EH (cell line): ENCODE data around the gene MDM1.

Experiments used
- DNase-seq: peaks from one replicate; pipeline ENCODE4 v3.0.0-alpha.2; 2015; ENCODE audit warnings: low read depth

Gene MDM1

GRCh38 chr12:68321140-68321539 is 11.0 kb downstream of the MDM1 start:
- DNase-seq = no peak

DNA sequence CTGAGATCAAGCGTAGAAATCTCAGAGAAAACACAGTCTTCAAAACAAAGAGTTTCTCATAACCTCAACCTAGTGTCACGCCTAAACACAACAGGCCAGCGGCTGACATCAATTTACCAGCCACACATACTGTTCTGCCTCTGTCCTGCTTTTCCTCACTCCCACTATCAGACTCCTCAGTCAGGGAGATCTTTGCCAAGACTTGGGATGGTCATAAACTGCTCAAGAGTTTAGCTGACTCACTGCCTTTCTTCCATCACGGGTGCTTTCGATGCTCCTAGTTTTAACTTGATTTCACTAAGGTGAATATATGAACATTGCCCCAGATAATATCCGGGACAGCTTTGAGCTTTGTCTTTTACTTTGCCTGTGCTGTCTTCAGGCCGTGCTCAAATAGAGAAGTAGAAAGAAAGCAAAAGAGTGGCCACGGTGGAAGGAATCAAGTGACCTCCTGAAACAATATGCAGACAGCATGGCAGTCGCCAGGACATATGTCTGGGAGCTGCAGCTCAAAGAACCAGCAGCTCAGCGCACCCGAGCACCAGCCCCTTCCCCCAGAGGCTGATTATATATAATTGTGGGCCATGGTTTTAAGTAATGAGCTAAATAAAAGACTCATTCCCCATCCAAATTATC is 12.1 kb downstream of the MDM1 start:
- peak; percentile 85 for DNase-seq

- DNase-seq = peak; percentile 62
These were observed 15.0 kb downstream of the MDM1 start for GRCh38 chr12:68317047-68317667.

GRCh38 chr12:68310370-68310769 is 21.8 kb downstream of the MDM1 start:
- DNase-seq = peak; percentile 94

- DNase-seq = no peak
These were observed 25.6 kb downstream of the MDM1 start for GRCh38 chr12:68306564-68306963.

GRCh38 chr12:68305278-68305677 is 26.9 kb downstream of the MDM1 start:
- no peak for DNase-seq

DNA sequence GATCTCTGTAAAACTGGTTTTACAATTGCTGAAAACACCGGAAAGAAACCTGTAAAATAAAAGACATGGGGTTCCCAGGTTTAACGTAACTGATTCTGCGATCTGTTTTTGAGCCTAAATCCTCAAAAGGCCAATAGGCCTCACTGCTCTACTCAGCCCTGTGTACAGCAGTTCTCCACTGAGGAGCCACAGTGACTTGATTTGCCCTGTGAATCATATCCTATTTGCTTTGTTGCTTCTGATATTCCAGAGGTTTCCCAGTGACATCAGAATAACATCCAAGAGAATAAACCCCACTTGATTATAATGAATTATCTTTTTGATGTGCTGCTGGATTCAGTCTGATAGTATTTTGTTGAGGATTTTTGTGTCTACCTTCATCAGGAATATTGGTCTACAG is 27.5 kb downstream of the MDM1 start:
- peak; percentile 12 for DNase-seq

- DNase-seq = no peak
These were observed 28.3 kb downstream of the MDM1 start for GRCh38 chr12:68303850-68304249.

GRCh38 chr12:68297929-68298328 is 34.2 kb downstream of the MDM1 start:
- DNase-seq = no peak

- DNase-seq = no peak
These were observed 37.9 kb downstream of the MDM1 start for GRCh38 chr12:68294251-68294650.

- DNase-seq = no peak
These were observed 38.8 kb downstream of the MDM1 start for GRCh38 chr12:68293347-68293746.

DNA sequence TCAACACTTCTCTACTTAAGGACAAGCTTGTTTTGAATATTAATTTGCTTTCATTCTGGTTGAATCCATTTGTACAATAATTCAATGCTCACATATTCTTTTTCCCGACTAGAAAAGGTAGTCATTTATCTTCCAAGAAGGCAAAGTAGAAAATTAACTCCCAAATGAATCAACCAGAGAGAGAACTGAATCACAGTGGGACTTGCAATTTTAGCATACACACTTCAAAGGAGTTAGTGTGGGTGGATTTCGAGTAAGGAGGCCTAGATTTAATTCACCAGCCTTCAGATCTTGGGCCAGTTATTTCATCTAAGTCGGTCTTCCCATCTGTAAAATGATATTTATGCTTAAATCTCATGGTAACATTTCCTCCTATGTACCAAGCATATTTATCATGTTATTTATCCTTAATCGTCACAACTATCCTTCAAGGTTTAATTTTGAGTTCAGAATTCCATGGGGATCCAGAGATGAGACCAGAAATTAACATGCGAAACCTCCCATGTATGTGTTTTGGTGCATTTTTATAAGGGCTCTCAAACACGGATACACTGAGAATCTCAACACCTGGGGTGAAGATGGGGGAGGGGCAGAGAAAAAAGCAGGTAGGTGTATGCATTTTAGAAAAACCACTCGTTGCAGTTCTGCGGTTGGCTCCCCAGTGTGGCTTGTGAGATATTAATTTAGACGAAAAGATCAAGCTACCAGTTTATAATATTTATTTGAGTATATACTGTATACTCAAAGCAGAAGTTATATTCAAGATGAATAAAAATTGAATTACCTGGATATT is 39.8 kb downstream of the MDM1 start:
- DNase-seq = no peak

- DNase-seq = no peak
These were observed 40.6 kb downstream of the MDM1 start for GRCh38 chr12:68291396-68292036.

DNA sequence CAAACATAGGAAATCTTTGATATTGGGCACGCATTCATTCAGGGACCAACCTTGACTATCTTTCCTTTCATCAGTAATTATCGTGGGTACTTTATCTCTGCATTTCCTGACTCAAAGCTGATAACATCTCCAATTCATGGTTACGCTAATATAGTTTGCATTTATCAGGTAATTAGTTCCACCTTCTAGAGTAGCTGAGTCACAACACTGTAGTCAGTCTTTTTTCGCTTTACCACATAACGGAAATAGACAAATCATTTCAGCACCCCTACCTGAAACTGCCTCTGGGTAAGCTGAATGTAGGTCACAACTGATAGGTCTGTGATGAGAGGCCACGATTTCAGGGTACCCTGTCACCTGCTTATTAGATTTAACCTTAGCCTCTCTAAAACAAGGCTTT is 42.0 kb downstream of the MDM1 start:
- no peak for DNase-seq

DNA sequence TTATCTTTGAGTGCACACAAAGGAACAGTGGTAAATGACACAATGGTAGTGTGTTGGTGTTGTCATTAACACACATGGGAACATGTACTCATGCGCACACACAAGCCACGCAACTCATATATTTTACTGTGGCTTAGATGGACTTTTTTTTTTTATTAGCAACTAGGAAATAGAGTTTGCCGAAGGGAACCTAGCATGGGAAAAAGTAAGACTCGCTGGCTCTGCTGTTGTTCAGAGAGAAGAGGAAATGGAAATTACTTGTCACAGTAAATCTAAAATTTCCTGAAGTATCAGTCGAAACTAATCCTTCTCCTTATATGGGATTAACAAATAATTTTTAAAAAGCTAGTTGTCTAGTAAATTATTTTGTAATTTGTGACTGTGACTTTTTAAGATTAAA is 45.1 kb downstream of the MDM1 start:
- no peak for DNase-seq

GRCh38 chr12:68286396-68286795 is 45.8 kb downstream of the MDM1 start:
- no peak for DNase-seq

DNA sequence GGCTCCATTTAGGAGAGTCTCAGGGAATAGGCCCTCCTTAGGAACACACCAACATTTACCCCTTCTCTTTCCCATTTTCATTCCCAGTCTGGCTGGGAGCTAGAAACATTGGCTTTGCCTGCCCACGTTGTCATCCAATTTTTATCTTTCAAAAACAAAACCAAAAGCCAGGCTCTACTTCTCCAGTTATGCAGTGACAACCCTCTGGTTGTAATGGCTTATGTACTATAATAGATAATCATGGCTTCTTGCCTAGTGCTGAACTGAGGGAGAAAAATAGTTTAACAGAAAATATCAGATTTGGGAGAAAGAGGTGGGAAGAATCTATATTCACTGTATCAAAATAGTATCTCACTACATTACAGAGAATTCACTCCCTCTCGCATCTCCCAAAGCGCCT is 46.6 kb downstream of the MDM1 start:
- DNase-seq = no peak

DNA sequence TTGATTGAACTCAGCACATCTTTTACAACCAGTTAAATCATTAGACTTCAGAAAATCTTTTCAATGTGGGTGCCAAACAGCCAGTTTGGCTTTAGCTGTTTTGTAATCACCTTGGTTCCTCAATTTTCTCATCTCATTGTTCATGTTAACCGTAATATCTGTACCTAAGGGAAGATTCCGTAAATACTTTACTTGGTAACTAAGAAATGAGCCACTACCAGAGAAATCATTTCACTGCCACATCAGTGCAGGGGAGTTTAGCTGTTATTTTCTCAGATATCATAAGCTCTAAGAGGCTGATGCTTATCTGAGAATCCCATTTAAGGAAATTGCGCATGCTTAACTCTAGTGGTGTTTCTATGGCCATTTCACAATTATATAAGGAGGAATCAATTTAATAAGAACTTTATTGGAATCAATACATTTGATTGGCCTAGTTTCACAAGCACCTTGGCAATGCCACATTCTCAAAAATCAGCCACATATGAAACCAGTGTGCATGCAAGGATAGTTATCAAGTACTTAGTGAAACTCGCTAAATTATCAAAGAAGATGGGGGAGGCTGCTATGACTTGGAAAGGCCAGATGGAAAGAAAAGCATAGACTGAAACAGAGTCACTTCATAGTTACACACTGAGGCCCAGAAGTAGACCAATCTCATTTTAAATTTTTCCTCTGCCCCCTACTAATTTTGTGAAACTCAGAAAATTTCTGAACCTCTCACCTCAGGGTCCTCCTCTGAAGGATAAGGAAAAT is 50.7 kb downstream of the MDM1 start:
- DNase-seq = no peak

DNA sequence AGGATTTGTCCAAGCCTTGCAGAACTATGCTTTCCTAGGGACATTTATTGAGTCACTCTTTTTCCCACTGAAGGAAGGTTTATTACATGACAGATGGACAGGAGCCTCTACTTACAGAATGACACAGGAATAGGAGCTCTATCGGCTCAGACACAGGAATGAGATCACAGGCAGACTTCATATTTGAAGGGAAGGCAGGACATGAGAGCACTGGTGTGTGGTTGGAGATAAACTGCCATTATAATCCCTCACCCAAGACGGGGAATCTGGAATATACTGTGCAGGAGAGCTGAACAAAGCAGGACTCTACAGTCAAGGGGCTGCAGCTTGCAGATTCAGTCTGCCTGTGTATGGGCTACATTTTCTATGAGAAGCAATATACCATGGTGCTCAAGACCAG is 51.9 kb downstream of the MDM1 start:
- no peak for DNase-seq

- peak; percentile 37 for DNase-seq
These were observed 52.7 kb downstream of the MDM1 start for GRCh38 chr12:68279227-68280054.

DNA sequence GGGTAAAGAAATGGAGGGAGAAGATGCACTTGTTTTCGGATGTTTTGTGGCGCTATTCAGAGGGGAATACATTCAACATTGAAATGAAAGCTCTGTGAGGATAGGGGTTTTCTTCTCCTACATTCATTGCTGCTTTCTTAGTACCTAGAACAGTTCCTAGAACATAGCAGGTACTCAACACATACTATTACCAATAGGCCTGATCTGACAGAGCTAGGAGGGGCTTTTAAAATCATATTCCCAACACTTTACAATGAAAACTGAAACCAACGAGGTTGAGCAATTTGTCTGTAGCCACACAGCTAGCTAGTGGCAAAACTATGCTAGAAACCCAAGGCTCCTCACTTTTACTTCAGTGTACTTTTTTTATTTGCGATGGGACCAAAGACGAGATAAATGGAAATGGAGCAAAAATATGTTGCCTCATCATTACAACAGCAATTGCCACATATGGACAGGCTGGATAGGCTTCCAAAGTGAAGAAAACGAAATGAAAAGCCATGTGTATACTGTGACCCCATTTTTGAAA is 55.7 kb downstream of the MDM1 start:
- DNase-seq = no peak
